ENCODE measurements around the gene VSIG2. TPM values are rescaled to one million over a fixed set of nuclear protein-coding genes. Genes with fewer than 3 reads are reported as not detected.

Gene VSIG2
- polyA plus RNA-seq, 3 donors, result 4.4 to 7.9 (median 5.8) TPM

- DNase-seq (ENCODE audit: low read depth in 3 of 3, low spot score in 2 of 3), result no peak
Measured at GRCh38 chr11:124725719-124726105, 26.3 kb downstream of the VSIG2 start.

DNA sequence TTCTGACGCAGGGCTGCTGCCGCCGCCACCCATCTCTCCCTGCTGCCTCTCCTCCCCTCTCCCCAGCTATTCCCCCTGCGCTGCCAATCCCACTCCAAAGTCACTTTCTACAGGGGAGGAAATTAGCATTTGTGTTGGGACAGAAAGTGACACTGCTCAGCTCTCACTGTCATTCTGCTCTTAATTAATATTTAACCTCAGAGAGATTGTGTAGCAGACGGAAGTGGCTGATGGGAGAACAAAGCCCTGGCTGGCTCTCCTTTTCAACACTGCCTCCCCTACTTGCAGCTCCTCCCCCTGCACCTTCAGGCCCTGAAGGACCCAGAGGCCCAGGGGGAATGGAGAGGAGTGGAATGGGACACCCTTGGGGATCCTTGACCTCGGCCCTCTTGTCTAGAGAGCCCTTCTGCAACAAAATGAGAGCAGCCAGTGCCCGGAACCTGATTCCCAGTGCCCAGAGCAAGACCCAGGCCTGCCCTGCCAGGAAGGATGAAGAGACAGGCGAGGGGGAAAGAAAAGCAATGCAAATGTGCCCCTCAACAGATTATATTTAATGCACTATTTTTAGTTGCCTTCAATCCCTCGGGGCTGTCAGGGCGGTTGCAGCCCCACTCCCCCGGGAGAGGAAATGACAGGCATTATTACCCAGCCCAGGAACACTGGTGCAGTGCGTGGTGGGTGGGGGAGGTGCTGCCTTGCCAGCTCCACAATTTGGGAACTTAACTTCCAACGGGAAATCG lies 26.9 kb downstream of the VSIG2 start:
- DNase-seq (ENCODE audit: low read depth in 3 of 3, low spot score in 2 of 3), result no peak

DNA sequence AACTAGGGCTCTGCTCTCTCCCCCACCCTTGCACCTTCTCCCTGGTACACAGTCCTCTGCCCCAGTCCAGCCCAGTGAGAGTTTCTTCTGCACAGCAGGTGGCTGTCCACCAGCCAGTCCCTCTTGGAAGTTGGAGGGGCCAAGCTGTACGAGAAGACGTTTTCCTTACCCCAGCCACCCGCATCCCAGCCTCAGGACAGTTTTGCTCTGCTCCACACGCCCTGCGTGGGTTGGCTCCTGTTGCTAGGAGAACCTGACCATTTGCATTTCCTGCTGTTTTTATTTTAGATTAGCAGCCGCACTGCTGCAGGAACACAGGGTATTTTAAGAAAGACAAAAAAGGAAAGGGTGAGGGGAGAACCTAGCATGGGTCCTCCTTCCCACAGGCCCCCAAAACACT lies 29.9 kb downstream of the VSIG2 start:
- no peak for DNase-seq (ENCODE audit: low read depth in 3 of 3, low spot score in 2 of 3)

DNA sequence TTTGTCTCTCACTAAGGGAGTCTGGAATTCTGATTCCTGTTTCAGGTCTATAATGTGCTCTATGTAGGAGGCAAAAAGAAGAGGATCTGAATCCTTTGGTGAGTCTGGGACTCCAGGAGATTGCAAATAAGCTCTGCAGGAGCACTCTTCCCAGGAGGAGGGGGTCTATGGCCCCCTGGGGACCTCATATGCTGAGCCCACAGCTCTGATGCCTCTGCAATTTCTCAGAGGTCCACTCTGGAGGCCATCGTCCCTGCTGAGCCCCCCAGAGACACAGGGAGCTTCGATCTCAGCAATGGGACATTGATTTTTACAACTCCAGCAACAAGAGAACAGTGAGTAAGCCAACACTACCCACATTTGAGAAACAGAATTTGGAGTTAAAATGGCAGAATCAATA lies 32.5 kb downstream of the VSIG2 start:
- no peak for DNase-seq (ENCODE audit: low read depth in 3 of 3, low spot score in 2 of 3)

DNA sequence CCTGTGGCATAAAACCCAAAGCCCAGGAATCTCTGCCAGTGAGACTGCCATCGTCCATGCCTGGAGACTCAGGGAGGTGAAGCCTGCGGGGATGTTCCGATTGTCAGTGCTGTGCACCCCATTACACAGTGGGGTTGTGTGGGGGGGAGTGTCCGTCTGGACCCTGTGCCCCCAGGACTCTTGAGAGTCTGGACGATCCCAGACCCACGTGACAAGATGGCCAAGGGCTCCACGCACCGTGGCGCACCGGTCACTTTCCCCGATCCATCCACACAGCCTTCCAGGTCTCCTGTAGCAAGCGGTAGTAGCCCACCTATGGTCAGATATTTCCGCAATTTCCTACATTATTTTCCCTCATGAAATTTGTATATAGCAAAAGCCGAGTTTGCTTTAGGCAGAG lies 33.3 kb downstream of the VSIG2 start:
- no peak for DNase-seq (ENCODE audit: low read depth in 3 of 3, low spot score in 2 of 3)

DNA sequence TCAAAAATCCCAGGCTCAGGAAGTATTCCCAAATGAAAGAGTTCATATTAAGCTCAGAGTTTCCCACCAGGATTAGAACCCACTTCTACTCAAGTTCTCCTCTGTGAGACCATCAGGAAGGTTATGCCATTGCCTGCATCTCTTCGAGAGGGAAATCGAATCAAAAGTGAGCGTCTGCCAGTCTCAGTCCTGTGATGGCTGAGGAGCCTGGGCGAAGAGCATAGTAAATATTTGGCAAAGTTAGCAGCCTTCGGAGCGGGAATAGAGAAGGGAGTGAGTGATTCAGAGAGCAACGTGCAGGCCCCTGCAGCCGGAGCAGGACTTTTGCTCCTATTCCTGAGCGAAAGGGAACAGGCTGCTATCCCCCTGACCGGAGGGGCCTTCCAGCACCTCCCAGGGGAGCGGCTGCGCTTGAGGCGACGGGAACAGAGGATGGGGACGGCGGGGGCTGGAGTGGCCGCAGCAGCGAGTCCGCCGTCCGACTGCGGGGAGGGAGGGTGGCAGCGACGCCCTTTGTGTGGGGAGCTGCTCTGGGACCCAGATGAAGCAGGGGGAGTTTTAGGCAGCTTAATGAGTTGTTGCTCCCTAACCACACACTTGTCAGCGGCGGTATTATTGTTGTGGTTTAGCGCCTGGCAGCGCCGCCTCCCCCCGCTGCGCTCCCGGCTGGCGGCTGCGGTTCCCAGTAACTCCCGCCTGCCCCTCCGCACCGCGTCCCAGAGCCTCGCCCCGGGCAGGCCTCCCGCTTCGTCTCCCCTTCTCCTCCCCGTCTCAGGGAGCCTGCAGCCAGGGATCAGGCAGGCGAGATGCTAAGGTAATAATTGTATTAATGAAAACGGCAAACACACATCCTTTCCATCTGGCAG lies 34.0 kb downstream of the VSIG2 start:
- no peak for DNase-seq (ENCODE audit: low read depth in 3 of 3, low spot score in 2 of 3)

- DNase-seq (ENCODE audit: low read depth in 3 of 3, low spot score in 2 of 3), result no peak
Measured at GRCh38 chr11:124717421-124717785, 34.7 kb downstream of the VSIG2 start.

DNA sequence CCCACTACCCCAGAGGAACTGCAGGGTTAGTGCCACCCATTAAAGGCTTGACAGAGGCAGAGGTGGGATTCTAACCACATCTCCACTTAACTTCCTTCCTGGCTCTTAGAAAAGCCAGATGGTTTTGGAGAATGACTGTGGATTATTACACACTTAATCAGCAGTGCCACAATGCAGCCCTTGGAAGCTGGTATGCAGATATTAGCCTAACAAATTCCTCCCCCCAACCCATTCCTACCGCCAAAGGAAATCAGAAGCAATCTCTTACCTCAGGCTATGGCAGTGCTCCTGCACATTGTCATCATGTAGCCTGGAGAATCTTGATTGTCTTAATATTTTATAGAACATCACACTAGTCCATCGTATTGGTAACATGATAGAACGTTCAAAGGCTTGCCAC lies 35.5 kb downstream of the VSIG2 start:
- DNase-seq (ENCODE audit: low read depth in 3 of 3, low spot score in 2 of 3), result no peak

- DNase-seq (ENCODE audit: low read depth in 3 of 3, low spot score in 2 of 3), result no peak
Measured at GRCh38 chr11:124712392-124712791, 39.7 kb downstream of the VSIG2 start.

GRCh38 chr11:124707829-124708228 lies 44.2 kb downstream of the VSIG2 start:
- no peak for DNase-seq (ENCODE audit: low read depth in 3 of 3, low spot score in 2 of 3)

DNA sequence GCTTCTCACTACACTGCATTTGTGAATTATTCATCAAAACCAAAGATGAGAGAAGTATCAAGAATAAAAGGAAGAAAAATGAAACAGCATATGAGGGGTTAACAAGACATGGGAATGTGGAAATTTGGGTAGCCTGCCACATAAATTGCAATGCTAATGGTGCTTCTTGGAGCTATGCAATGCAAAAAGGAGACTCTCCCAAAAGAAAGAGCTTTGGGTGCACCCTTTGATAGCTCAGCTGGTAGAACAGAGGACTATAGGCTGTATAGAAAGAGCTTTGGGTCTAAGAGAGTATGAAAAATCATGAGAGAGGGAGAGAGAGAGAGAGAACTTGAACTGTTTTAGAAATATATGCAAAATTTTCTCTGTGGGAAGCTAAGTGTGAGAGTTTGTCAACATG lies 52.0 kb downstream of the VSIG2 start:
- DNase-seq (ENCODE audit: low read depth in 3 of 3, low spot score in 2 of 3), result no peak

GRCh38 chr11:124699547-124699946 lies 52.5 kb downstream of the VSIG2 start:
- no peak for DNase-seq (ENCODE audit: low read depth in 3 of 3, low spot score in 2 of 3)

Other genes starting within 250 kb of the VSIG2 start
- not detected for gene OR8B12, start 208.6 kb downstream of the VSIG2 start, polyA plus RNA-seq (ENCODE audit: insufficient read length in 3 of 3)
- under 1 TPM in 2 of 3 donors, not detected in 1; 0.03 TPM for gene OR8A1, start 182.3 kb downstream of the VSIG2 start, polyA plus RNA-seq (ENCODE audit: insufficient read length in 3 of 3)
- gene PANX3, start 140.8 kb downstream of the VSIG2 start, polyA plus RNA-seq (ENCODE audit: insufficient read length in 3 of 3), result not detected
- 10 to 100 TPM; 27.0 to 27.2 (median 27.1) TPM for gene TBRG1, start 129.4 kb downstream of the VSIG2 start, polyA plus RNA-seq (ENCODE audit: insufficient read length in 3 of 3)
- gene SIAE, start 78.5 kb downstream of the VSIG2 start, polyA plus RNA-seq (ENCODE audit: insufficient read length in 3 of 3), result 10 to 100 TPM; 33.1 to 34.5 (median 33.7) TPM
- 10 to 100 TPM; 23.4 to 27.7 (median 25.3) TPM for gene SPA17, start 78.4 kb downstream of the VSIG2 start, polyA plus RNA-seq (ENCODE audit: insufficient read length in 3 of 3)
- gene NRGN, start 12.3 kb downstream of the VSIG2 start, polyA plus RNA-seq (ENCODE audit: insufficient read length in 3 of 3), result 10 to 100 TPM; 12.0 to 24.4 (median 15.3) TPM
- 10 to 100 TPM; 60.6 to 73.8 (median 68.2) TPM for gene ESAM, start 10.0 kb upstream of the VSIG2 start, polyA plus RNA-seq (ENCODE audit: insufficient read length in 3 of 3)
- 10 to 100 TPM; 24.3 to 25.7 (median 25.1) TPM for gene MSANTD2, start 48.2 kb upstream of the VSIG2 start, polyA plus RNA-seq (ENCODE audit: insufficient read length in 3 of 3)
- 10 to 100 TPM; 13.5 to 17.4 (median 16.1) TPM for gene ROBO3, start 113.2 kb upstream of the VSIG2 start, polyA plus RNA-seq (ENCODE audit: insufficient read length in 3 of 3)
- gene ROBO4, start 145.6 kb upstream of the VSIG2 start, polyA plus RNA-seq (ENCODE audit: insufficient read length in 3 of 3), result 10 to 100 TPM; 16.0 to 17.2 (median 16.1) TPM
- gene HEPN1, start 167.0 kb upstream of the VSIG2 start, polyA plus RNA-seq (ENCODE audit: insufficient read length in 3 of 3), result 1 to 10 TPM in 2 of 3 donors, under 1 TPM in 1; 0.96 to 1.8 (median 1.2) TPM
- 1 to 10 TPM; 1.8 to 2.3 (median 2.3) TPM for gene HEPACAM, start 183.8 kb upstream of the VSIG2 start, polyA plus RNA-seq (ENCODE audit: insufficient read length in 3 of 3)
- gene CCDC15, start 201.9 kb upstream of the VSIG2 start, polyA plus RNA-seq (ENCODE audit: insufficient read length in 3 of 3), result 1 to 10 TPM; 3.7 to 4.4 (median 4.2) TPM